Measurements from ENCODE around the gene FEM1B.

The FEM1B gene

DNA sequence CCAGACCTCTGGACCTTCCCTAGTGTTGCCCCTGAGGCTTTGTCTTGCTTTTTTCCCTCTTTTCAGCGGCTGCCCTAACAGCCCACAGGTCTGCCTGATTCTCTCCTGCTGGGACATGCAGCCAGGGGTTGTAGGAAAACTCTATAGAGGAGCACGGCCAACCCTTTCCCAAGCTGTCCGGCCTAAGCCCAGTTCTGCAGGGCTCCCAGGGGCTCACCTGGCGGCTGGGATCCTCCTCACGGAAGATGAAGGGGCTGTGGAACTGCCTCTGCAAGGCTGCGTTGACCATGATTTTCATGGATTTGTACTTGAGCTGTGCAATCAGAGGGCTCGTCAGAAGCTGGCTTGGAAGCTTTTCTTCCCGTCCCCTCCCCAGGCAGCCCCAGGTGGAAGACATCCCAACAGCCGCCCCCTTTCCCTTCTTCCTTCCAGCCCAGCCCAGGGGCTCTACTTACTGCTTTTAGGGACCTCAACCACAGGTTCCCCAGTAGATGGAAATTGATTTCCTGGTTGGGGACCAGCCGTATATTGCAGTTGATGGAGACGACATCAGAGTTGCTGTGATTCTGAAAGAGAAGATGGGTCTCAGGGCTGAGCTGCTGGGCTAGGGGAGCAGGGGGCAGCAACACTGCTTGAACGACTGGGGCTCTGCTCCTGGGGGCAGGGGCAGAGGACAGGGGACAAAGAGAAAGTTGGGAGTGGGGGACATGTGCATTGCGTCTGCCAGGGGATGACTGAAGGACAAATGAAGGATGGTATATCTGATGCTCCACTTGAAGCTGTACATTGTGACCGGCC lies 29.8 kb downstream of the FEM1B start:
- DNase-seq (ENCODE audit: low spot score), result no peak

- no peak for DNase-seq (ENCODE audit: low spot score)
Measured at GRCh38 chr15:68309024-68309423, 31.5 kb downstream of the FEM1B start.

DNA sequence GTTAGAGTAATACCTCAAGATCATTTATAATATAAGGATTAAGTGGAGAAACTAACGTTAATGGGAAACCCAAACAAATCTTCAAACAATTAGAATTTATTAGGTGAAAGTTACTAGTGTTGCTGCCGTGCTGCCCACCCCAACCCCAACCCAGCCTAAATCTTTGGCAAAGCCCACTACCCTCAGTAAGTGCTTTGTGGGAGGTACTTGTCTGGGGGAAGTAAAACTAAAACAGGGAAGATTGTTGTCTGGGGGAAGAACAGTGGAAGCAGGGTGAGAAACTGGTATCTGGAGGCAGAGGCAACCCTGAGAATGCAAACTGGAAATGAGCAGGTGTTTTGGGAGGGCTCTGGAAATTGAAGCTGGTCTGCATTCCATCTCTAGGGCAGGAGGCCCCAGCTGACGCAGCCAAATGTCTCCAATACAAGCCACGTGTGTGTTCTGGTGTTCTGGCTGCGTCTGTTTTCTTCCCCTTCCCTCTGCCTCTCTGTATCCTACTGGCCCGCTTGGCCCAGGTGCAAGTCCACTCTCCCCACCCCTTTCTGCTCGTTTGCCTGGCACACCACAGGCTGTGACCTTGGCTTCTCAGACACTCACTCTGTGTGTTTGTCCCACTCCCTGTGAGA lies 32.7 kb downstream of the FEM1B start:
- DNase-seq (ENCODE audit: low spot score), result no peak

DNA sequence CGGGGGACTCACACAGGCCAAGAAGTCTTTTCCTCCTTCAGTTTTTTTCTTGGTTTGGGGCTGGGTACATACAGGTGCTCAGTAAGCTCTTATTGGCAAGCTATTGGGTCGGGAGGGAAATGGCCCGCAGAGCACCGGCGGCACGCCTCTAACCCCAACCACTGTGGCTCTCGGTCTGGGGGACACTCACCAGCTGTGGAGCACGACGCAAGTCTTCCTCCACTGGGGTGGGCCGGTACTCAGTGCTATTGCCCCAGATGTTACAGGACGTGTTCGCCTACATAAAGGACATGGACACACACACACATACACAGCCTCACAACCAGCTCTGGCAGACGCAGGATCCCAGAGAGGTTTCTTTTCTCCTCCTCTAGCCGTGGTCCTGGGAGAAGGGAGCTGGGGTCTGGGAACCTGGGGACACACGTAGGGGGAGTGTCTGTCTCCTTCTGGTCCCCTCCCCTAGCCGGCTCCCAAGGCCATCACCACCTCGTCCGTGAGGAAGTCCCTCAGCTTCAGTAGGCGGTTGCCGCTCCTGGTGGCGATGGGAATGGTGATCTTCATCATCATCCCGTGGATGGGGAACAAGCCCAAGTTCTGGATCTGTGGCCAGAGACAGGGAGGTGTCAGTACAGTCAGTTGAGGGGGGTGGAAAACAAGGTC lies 33.4 kb downstream of the FEM1B start:
- no peak for DNase-seq (ENCODE audit: low spot score)

GRCh38 chr15:68311464-68311835 lies 33.9 kb downstream of the FEM1B start:
- DNase-seq (ENCODE audit: low spot score), result no peak

DNA sequence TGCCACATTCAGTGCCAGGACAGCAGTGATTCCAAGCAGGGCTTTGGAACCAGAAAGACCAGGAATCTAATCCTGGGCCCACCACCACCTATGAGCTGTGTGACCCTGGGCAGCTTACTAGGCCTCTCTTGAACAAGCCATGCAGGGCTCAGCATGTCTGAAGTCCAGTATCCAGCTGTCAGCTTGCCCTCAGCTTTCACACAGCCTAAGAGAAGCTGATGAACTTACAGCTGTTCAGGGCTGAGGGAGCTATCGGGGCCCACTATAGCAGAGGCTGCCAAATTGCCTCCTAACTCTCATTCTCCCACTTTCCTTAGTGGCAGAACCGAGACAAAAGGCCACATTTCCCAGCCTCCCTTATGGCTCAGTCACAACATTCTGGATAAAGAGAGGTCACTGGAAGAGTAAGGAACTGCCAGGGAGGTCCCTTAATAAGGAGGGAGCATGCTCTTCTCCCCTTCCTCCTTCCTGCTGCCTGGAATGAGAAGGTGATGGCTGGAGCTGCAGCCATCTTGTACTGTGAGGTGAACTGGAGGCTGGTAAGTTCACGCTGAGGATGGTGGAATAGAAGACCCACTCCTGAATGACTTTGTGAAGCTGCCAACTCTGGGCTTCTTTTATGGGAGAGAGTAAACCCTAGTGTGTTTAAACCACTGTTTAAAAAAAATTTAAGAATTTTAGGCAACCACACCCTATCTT lies 34.5 kb downstream of the FEM1B start:
- no peak for DNase-seq (ENCODE audit: low spot score)

DNA sequence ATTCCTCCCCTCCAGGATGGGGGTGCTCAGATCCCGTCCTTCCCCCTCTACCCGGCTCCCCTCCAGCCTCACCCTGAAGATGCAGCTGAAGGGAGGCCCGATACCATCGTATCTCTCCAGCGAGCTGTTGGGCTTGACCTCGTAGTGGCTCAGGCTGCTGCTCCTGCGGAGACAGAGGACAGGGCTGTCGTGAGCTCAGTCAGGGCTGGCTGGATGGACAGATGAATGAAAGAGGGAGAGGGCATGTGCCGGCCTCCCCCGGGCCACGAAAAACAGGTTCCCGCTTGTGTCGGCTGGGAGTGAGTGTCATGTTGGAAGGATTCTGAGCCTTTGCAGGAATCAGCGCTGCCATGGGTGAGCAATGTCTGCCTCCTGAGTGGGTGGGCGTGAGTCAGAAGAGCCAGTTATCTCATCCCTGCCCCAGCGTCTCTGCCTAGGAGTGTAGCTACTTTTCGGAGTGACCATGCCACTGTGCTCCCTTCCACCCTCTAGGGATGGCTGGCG lies 35.2 kb downstream of the FEM1B start:
- DNase-seq (ENCODE audit: low spot score), result no peak

- DNase-seq (ENCODE audit: low spot score), result no peak
Measured at GRCh38 chr15:68313501-68314410, 36.2 kb downstream of the FEM1B start.

DNA sequence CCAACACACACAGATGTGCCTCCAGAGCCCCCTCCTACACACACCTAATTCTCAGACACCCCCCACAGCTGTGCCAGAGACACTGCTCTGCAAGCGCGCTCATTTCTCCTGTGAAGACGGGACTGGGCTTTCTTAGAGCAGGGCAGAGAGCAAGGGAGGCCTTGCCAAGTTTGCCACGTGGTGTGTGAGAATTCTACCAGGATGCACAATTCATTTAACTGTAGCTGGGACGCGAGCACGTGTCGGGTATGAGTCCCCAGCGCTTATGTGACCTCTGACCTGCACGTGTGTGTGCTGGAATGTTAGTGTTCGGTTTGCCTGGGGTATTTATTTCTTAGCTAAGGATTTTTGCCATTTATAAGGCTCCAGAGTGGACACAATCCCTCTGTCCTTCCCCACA lies 37.0 kb downstream of the FEM1B start:
- no peak for DNase-seq (ENCODE audit: low spot score)

- DNase-seq (ENCODE audit: low spot score), result no peak
Measured at GRCh38 chr15:68315035-68315434, 37.5 kb downstream of the FEM1B start.

DNA sequence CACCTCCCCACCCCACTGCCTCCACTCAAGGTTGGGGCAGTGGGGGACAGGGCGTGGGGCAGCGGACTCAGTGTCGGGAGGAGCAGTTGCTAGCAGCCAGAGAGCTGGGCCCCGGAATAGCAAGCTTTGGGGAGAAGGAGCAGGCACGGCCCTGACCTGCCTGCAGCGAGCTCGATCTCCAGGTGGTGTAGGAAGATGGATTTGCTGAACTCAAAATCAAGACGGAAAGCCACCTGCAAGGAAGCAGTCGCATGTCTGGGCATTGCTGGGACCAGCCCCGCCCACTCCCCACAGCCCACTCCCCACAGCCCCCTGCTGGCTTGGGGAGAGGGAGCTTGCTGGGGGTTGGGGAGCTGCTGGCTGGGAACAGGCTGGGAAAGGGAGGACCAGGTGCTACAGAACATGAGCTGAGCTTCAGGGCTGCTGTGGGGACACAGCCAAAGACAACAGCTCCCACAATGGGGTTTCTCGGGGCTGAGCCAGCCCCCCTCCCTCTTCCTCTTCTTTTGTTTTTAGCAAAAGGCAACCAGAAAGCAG lies 38.0 kb downstream of the FEM1B start:
- DNase-seq (ENCODE audit: low spot score), result no peak

- no peak for DNase-seq (ENCODE audit: low spot score)
Measured at GRCh38 chr15:68316061-68316804, 38.7 kb downstream of the FEM1B start.

- no peak for DNase-seq (ENCODE audit: low spot score)
Measured at GRCh38 chr15:68317281-68318007, 39.9 kb downstream of the FEM1B start.

DNA sequence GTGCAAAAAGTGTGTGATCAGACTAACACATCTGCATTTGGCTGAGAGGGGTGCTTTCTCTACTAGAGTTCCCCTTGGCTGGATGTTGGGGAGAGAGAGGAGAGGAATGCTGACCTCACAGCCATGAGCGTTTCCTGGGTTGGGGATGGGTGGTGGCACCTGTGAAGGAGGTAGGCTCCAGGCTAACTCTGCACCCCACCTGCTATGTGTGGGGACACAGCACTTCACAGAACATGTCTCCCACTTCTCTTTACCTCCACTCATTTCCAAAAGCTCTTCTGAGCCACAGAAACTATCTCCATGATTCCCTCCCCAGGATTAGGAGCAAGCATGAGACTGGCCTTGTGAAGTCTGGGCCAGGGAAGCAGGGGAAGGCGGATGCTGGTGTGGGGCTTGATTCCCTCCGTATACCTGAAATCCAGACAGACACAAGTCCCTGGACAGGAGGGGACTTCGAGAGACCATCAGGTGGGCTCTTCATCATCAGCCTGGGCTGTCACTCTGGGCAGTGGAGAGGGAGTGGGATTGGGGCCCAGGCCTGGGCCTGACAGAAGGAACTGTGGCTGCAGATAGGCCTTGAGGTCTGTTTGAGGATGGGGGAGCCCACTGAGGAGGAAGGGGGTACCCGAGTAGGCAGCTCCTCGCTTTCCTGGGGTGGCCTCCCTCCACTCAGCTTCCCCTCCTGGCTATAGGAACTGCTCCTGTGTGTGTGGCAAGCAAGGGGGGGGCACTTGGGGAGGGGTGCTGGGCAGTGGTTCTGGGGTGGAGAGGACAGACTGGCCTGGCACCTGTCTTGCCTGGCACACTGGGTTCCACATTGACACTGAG lies 40.7 kb downstream of the FEM1B start:
- no peak for DNase-seq (ENCODE audit: low spot score)

DNA sequence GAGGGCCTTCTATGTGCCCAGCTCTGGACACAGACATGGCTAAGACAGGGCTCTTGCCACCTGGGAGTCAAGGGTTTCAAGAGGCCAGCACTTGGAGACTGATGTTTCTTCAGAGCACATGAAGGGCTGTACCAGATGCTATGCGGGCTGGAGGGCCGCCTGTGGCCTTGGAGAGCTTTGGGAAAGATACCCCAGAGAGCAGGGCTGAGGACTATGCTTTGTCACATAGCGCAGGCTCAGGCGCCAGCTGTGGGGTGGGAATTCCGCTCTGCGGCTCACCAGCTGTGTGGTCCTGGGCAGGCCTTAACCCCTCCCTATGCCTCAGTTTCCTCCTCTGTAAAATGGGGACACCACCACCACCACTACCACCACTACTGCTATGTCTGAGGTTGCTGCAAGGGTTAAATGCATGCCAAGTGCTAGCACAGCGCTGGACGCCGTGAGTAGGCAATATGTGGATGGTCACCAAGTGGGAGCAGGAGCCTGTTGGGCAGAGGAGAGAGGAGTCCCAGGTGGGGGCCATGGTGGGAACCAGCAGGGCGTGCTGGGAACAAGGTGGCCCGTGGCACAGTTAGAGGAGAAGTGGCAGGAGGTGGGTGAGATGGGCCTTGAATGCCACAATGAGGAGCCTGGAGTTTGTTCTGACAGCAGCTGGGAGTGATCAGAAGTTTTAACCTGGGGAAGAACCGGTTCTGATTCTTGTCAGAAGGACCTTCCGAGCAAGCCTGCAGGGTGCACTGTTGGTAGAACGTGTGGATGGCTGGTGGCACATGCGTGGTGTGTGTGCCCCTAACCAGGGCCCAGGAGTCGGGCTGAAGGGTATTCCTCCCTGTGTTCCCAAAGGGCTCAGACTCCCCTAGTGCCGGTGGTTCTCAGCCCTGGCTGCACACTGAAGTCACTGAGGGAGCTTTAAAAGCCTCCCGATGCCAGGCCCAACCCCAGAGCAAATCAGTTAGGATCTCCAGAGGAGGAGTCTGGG lies 41.7 kb downstream of the FEM1B start:
- DNase-seq (ENCODE audit: low spot score), result no peak

GRCh38 chr15:68319997-68320396 lies 42.5 kb downstream of the FEM1B start:
- no peak for DNase-seq (ENCODE audit: low spot score)

DNA sequence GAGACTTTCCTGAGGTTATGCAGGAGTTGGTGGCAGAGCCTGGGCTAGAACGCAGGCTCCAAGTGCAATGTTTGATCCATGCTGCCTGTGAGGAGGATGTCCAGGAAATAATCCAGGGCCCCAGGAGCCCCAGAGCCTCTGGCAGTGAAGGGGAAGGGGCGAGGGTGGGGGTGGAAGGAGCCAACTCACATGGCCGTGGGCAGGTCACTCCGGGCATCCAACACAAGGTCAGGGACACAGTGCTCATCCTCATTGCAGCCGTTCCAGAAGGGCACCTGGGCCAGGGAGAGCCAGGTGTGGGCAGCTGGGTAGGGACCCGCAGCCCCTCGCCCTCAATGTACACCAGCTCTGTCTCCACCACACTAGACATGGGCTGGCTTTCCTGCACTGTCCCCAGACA lies 43.7 kb downstream of the FEM1B start:
- DNase-seq (ENCODE audit: low spot score), result no peak

DNA sequence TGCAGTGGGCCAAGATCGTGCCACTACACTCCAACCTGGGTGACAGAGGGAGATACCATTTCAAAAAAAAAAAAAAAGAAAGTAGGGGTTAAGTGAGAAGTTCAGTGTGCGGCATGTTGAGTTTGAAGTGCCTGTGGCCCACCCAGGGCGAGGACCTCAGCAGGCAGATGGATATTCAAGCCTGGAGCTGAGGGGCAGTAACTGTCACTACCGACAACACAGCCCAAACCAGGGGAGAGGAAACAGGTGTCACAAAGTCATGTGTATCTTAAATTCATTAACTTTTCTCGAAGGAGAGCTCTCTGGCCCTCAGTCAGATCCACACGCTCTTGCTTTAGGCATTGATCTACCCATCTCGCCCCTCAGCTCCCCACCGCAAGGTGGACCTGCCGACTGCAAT lies 45.3 kb downstream of the FEM1B start:
- DNase-seq (ENCODE audit: low spot score), result no peak

All from LoVo (cell line).